Mesothelial cell of epicardium (in vitro differentiated cells): ENCODE results near the gene THAP3. TPM values are rescaled to one million over a fixed set of nuclear protein-coding genes. Genes with fewer than 3 reads are reported as not detected.

Experiments used
- DNase-seq, 2 experiments: peaks; one replicate each; pipeline ENCODE4 v3.0.0; 2021; ENCODE audit warnings: low spot score in 2 of 2; ENCODE audit not compliant: unreplicated experiment in 2 of 2
- H3K27ac Mint-ChIP-seq: 2 replicates; pipeline ENCODE4 v1.8.0; 2021; ENCODE audit warnings: mixed read lengths
- H3K27me3 Mint-ChIP-seq: 2 replicates; pipeline ENCODE4 v1.8.0; 2021; ENCODE audit warnings: low read depth, mixed read lengths
- H3K36me3 Mint-ChIP-seq: 2 replicates; pipeline ENCODE4 v1.8.0; 2021; ENCODE audit warnings: mixed read lengths
- H3K4me1 Mint-ChIP-seq: 2 replicates; pipeline ENCODE4 v1.8.0; 2021; ENCODE audit warnings: mixed read lengths
- H3K4me3 Mint-ChIP-seq: 2 replicates; pipeline ENCODE4 v1.8.0; 2021; ENCODE audit warnings: mild to moderate bottlenecking, moderate library complexity, mixed read lengths
- H3K9me3 Mint-ChIP-seq: 2 replicates; pipeline ENCODE4 v1.8.0; 2021; ENCODE audit warnings: mixed read lengths
- total RNA-seq: library from RNA; stranded (reverse); gene quantifications from 3 replicates; pipeline ENCODE4 v1.2.1, GENCODE V29; 2021
- TF ChIP-seq, protein P1 (sequence below): fragments of 200-600 bp; sonication (generic); IDR thresholded peaks from one replicate; pipeline ENCODE4 v1.5.0; 2021; ENCODE audit warnings: antibody characterized with exemption; ENCODE audit not compliant: unreplicated experiment

The THAP3 gene
- total RNA-seq, 1 donor from 2014 or later: 22.9 TPM

- Mint-ChIP-seq H3K27ac (peak within 1 kb of the TSS; percentile 99), H3K36me3 (no peaks in the 10 kb centered on the region), H3K4me3 (peak within 1 kb of the TSS; percentile 92), H3K4me1 (peaks cover 37% of the 10 kb centered on the region), H3K9me3 (no peaks in the 10 kb centered on the region), H3K27me3 (no peaks in the 10 kb centered on the region)
- TF ChIP-seq, protein P1, sequence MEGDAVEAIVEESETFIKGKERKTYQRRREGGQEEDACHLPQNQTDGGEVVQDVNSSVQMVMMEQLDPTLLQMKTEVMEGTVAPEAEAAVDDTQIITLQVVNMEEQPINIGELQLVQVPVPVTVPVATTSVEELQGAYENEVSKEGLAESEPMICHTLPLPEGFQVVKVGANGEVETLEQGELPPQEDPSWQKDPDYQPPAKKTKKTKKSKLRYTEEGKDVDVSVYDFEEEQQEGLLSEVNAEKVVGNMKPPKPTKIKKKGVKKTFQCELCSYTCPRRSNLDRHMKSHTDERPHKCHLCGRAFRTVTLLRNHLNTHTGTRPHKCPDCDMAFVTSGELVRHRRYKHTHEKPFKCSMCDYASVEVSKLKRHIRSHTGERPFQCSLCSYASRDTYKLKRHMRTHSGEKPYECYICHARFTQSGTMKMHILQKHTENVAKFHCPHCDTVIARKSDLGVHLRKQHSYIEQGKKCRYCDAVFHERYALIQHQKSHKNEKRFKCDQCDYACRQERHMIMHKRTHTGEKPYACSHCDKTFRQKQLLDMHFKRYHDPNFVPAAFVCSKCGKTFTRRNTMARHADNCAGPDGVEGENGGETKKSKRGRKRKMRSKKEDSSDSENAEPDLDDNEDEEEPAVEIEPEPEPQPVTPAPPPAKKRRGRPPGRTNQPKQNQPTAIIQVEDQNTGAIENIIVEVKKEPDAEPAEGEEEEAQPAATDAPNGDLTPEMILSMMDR: no peak
- DNase-seq: peak; percentile 74 to 83
These were observed 21.9 kb upstream of the THAP3 start, which contains the start of gene KLHL21 for GRCh38 chr1:6602669-6603237. Gene KLHL21, minus strand, starts transcription at chr1:6602869. Its CDS starts 52 bp downstream, at chr1:6602817.

DNA sequence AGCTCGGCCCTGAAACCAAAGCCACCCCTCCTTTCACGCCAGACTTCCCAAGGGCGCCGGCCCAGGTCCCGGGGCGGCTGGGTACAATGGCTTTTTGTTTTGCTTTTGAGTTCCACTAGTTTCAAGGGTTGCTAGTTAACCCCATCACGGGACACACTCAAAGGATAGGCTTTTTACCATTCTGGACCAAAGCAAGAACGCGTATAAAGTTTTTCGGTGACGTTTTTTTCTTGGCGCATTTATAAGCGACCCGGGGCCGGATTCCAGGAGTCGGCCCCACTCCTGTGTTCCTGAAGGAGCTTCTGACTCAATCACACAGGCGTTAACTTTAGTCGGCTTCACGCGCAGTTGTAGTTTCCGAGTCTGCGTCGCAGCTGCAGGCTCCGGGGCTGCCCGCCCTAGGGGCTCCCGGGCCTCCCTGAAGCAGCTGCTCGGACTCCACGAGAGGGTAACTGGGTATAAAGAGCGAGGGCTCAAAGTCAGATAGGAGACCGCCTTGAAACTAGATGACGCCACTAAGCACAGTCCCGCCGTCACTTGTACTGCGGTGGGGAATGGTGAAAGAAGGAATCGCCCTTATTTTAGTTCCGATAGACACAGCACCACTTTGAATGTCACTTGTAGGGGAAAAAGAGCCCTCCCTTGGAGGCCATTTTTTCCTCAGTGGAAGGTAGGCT is 21.3 kb upstream of the THAP3 start:
- H3K27ac Mint-ChIP-seq: peak overlapping the region; percentile 99
- peak overlapping the region; percentile 66 for H3K4me3 Mint-ChIP-seq
- DNase-seq: peak in 1 of 2 experiments; percentile 61
- H3K9me3 Mint-ChIP-seq: no peaks in the 10 kb centered on the region
- H3K27me3 Mint-ChIP-seq: no peaks in the 10 kb centered on the region
- no peaks in the 10 kb centered on the region for H3K36me3 Mint-ChIP-seq
- peaks cover 38% of the 10 kb centered on the region for H3K4me1 Mint-ChIP-seq
- TF ChIP-seq, protein P1: no peak

DNA sequence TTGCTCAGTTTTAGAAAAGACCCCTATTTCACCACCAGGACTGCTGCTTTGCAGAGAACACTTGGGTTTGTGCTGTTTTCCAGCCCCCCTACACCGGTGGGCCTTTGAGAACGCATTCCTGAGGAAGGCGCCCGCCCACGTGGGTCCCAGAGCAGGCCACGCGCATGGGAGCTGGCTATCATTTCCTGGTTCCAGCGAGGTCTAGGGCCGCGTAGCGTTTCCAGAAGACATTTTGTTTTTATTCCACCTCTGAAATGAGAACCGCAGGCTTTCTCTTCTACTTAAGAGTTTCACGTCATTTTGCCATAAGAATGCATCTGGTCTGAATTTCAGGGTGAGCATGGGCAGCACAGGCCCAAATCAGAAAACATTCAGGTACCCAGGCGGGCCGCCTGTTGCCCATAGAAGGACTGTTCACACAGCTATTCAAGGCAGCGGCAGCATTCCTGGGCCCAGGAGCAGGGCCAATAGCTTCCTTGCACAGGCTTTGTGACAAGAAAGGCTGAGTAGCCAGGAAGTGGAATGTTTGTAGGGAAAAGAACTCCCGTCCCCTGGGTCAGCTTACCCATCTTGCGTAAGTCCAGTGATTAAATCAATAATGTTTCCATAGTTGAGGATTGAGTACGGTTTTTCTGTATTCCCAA is 20.6 kb upstream of the THAP3 start:
- TF ChIP-seq, protein P1: no peak
- no peaks in the 10 kb centered on the region for H3K27me3 Mint-ChIP-seq
- peaks cover 38% of the 10 kb centered on the region for H3K4me1 Mint-ChIP-seq
- H3K27ac Mint-ChIP-seq: peak overlapping the region; percentile 99
- no peaks in the 10 kb centered on the region for H3K36me3 Mint-ChIP-seq
- peak; percentile 58 to 74 for DNase-seq
- H3K9me3 Mint-ChIP-seq: no peaks in the 10 kb centered on the region
- peak overlapping the region; percentile 66 for H3K4me3 Mint-ChIP-seq

DNA sequence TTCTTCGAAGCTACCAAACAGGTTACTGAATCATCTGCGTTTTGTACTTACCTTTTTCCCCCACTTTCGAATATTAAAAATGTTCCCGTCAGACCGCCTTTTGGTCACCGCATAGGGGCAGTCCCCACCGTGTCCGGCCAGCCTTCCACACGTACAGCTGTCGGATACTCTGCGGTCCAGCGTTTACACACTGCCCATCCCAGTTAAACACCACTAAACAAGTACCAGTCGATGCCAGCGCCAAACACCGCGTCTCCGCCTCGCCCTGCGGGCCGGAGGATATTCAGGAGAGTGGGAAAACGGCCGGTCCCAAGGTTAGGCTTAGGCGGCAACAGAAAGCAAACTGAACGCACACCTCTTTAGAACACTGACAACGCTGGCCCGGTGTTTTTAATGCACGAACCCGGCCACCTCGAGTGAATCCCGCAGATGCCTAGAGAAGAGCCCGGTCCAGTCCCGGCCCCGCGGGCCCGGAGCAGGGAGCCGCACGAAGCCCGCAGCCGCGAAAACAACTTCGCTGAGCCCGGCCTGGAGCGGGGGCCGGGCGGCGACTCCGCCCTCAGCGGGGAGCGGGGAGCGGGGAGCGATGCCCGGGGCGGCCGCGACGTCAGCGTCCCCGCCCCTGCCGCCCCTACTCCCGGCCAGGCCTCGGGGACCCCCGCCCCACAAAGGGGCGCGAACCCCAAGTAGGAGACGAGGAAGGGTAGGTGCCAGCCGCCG is 11.9 kb upstream of the THAP3 start:
- DNase-seq: peak in 1 of 2 experiments; percentile 61
- Mint-ChIP-seq H3K9me3 (no peaks in the 10 kb centered on the region), H3K36me3 (no peaks in the 10 kb centered on the region), H3K27ac (peak overlapping the region; percentile 98), H3K4me1 (peaks cover 32% of the 10 kb centered on the region), H3K27me3 (no peaks in the 10 kb centered on the region), H3K4me3 (peak overlapping the region; percentile 91)
- TF ChIP-seq, protein P1: no peak

DNA sequence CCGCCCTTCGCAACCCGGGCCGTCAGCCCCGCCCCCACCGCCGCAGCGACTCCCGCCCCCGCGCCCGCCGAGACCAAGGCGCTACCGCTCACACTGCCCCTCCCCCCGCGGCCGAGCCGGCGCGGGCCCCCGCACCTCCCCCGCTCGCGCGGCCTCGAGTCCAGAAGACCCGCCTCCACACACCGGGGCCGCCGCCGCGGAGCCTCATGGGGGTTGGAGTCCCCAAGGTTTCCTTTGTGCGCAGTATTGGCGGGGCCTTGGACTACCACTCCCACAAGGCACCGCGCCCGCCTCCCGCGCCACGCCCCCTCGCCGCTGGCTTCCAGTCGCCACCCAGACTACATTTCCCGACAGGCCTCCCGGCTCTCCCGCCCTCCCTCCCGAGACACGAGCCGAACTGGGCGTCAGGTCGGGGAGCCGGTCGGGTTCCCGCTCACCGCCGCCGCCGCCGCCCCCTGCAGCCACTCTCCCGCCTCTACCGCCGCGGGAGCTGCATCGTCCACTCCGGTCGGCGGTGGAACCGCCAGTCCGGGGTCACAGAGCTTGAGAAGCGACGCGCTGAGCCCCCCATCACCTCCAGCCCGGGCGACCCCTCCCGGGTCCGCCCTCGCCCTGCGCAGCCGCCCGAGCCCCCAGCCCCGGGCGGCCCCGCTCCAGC is 11.2 kb upstream of the THAP3 start, which contains the start of gene PHF13:
Gene PHF13, plus strand, starts transcription at position 371 of the 658 bp plus-strand sequence. CDS start 336 bp downstream, outside the sequence.
- DNase-seq: peak; percentile 100
- Mint-ChIP-seq H3K27me3 (no peaks in the 10 kb centered on the region), H3K4me3 (peak within 1 kb of the TSS; percentile 91), H3K9me3 (no peaks in the 10 kb centered on the region), H3K36me3 (no peaks in the 10 kb centered on the region), H3K4me1 (peaks cover 30% of the 10 kb centered on the region), H3K27ac (peak within 1 kb of the TSS; percentile 98)
- TF ChIP-seq, protein P1: no peak
